Stimulated activated CD4-positive, alpha-beta T cell treated with anti-CD3 and anti-CD28 coated beads, TNF-alpha, amount 100 ng/mL, for 24 hours (primary cell): ENCODE data around the gene PPP1R13B.

ENCODE experiments used
- DNase-seq, 3 experiments: peaks; one replicate each; pipeline ENCODE4 v3.0.0-alpha.2; 2020; ENCODE audit warnings: low read depth in 3 of 3

The PPP1R13B gene

GRCh38 chr14:103880348-103881267 is 33.2 kb upstream of the PPP1R13B start:
- no peak for DNase-seq

- no peak for DNase-seq
These were observed 32.4 kb upstream of the PPP1R13B start for GRCh38 chr14:103879570-103880347.

GRCh38 chr14:103879118-103879569 is 31.8 kb upstream of the PPP1R13B start:
- no peak for DNase-seq

GRCh38 chr14:103878180-103878579 is 30.8 kb upstream of the PPP1R13B start:
- no peak for DNase-seq

- DNase-seq = no peak
These were observed 27.6 kb upstream of the PPP1R13B start for GRCh38 chr14:103875010-103875409.

DNA sequence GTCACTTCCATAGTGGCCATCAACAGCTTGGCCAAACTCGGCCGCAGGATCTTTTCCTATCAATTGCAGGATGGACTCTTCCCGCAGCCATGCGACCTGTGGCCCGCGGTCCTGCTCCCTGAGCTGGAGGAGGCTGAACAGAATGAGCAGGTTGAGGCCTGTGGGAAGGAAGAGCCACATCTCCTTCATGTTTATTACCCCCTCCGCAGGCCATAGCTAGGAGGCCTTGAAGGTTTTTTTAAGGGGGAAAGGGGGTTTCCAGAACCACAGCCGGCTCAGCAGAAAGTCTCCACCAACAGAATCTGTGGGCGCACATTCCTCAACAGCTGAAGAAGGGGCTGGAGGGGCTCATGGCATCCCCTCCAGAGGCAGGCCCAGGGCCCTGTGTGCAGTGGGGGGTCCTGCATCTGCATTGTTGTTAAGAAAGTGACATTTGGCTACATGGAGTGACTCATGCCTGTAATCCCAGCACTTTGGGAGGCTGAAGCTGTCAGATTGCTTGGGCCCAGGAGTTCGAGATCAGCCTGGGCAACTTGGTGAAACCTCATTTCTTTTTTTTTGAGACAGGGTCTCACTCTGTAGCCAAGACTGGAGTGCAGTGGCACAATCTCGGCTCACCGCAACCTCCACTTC is 25.2 kb upstream of the PPP1R13B start:
- no peak for DNase-seq

DNA sequence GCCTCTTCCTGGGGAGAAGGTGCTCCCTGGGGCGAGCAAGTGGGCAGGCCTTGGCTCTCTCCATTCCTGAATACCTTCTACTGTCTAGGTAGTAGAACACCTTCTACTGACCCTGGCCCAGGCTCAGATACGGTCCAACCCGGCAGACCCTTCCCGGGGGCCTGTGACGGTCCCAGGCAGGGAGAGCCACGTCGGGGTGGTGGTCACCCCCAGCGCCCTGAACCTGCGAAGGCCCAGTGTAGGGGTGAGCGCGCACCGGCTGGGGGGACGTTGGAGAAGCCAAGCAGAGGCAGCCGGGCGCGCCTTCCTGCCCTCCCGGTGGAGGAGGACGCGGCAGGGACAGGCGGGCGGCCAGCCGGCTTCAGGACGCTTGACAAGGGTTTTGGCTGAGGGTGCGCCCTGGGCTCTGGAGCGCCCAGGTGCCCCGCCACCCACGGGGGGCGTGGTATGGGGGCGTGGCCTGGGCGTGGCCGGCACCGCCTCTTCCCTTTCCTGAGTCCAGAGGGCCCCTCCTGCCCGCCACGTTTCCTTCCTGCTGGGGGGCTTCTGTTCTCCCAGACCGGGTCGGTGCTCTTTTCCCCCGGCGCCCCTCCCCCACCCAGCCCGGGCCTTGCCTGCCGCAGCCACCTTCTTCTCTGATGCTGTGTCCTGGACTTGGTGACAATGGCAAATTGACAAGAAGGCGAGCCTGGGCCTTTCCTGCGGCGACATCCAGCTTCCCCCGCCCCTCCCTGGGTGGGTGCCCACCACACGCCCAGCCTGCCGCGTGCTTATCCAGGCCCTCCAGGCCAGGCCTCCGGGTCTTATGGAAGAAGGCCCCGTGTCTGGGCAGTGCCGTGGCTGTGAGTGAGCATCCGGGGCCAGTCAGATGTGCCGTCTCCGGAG is 24.5 kb upstream of the PPP1R13B start:
- peak; percentile 34 to 81 (median 62) for DNase-seq

DNA sequence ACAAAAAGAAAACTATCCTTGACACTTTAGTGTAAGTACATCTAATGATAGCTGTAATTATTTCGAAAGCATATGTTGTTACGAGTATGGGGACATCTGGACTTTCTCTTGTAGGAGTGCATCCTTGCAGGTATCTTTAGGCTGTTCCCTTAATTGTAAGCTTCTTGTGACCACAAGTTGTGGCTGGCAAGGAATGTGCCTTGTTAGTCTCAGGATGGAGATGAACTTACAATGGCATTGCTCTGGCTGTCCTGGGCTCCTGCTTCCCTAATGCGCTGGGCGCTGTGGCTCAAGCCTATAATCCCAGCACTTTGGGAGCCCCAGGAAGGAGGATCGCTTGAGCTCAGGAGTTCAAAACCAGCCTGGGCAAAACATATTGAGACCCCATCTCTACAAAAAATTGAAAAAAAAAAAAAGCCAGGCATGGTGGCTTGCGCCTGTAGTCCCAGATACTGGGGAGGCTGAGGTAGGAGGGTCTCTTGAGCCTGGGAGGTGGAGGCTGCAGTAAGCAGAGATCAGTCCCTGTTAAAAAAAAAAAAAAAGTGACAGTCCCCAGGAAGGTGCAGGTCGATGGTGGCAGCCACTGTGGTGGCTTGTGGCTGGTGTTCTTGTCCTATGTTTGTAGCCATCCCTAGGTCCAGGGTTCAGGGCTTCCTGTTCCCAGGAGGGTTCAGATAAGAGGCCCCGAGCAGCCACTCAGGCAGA is 23.7 kb upstream of the PPP1R13B start:
- no peak for DNase-seq

DNA sequence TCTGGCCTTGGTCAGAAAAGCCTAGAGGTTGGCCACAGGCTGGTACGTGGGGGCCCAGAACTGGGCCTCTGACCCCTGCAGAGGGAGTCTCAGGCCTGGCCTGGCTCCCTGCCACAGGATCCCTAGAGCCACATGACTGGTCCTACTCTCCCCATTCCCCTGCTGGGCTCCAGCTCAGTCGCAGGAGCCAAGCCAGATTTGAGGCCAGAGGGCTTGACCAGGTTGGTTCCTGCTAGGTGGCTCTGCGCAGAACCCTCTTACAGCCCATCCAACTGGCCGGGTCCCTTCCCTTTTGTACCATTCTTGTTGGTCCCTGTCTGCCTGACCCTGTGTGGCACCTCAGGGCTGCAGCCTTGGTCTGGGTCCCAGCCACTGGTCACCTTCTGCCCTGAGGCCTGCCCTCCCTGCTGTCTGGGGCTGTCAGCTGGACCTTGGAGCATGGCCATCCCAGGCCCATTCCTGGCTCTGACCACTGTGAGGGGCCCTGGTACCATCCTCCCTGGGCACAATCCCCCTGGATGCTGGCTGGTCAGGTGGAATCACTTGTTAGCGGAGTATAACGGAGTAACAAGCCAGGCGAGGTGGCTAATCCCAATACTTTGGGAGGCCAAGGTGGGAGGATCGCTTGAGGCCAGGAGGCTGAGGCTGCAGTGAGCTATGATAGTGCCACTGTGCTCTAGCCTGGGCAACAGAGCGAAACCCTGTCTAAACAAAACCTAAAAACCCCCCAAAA is 22.9 kb upstream of the PPP1R13B start:
- DNase-seq = no peak

DNA sequence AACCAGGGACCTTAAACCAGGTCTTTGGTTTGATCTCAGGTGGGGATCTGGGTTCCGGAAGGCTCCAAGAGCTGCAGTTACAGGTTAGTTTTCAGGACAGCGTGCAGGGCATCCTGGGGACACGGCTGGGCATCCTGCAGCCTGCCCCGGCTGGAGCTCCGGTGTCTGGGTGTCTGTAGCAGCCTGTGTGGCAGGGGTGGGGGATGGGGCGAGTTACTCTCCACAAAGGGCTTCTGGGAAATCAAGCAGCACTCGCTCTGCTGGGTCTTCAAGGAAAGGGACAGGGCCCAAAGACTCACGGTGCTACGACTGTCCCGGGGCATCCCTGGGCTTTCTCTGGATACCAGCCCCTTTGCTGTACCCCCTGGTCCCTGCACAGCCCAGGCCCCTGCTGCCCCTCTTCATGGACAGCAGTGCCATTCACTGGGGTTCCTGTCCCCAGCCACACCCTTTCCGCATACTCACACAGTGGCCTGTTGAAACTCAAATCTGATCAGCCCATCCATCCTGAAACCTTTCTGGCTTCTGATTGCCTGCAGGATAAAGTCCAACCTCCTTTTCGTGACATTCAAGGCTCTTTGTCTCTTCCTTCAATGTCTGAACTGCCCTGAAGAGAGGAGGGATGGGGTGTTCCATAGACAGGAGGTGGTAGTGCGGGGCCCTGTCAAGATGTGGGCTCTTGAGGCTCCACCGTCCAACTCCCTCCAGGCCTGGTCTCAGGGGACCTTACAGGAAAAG is 22.2 kb upstream of the PPP1R13B start:
- DNase-seq = no peak

GRCh38 chr14:103868242-103868897 is 21.0 kb upstream of the PPP1R13B start:
- DNase-seq = no peak

GRCh38 chr14:103867523-103867953 is 20.2 kb upstream of the PPP1R13B start:
- DNase-seq = no peak

- DNase-seq = no peak
These were observed 19.6 kb upstream of the PPP1R13B start for GRCh38 chr14:103867020-103867419.

DNA sequence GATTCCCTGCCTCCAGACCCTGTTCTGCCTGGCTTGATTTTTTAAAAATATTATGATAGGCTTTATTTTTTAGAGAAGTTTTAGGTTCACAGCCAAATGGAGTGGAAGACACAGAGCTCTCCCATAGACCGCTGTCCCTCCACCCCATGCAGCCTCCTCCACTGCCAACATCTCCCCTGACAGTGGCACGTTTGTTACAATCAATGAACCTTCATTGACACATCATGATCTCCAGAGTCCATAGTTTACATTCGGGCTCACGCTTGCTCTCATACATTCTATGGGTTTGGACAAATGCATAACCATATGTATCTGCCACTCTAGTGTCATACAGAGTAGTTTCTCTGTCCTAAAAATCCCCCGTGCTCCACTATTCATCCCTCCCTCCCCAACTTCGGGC is 15.9 kb upstream of the PPP1R13B start:
- no peak for DNase-seq

GRCh38 chr14:103862393-103862782 is 15.0 kb upstream of the PPP1R13B start:
- DNase-seq = no peak

DNA sequence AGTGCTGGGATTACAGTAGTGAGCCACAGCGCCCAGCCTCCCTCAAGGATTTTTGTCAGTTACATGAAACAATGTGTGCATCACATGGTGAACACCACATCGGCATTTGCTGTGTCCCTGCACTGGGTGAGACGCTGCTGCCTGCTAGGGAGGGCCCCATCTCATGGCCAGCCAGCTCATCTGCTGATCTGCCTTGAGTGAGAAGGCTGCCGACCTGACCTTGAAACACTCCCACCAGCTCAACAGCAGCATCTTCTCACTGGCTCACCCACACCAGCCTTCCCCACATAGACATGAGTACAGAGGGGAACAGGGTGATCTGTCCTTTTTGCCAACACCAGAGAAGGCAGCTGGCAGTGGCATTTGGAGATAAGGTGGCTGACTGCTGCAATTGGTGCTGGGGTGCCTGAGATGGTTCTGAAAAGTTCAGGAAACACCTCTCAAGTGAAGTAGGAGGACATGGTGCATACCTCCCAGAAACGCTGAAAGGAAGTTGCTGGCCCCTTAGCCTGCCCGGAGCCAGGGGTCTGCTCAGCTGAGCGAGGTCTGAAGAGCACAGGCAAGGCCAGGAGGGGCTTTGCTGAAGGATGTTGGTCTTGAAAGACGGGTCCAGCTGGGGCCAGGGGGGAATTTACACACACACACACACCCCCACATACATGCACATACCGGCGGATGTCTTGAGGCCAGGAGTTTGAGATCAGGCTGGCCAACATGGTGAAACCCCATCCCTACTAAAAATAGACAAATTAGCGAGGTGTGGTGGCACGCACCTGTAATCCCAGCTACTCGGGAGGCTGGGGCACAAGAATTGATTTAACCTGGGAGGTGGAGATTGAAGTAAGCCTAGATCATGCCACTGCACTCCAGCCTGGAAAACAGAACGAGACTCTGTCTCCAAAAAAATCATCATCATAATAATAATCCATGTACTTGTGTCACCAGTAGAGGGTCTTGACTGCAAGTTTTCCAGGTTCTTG is 14.3 kb upstream of the PPP1R13B start:
- DNase-seq = no peak

- no peak for DNase-seq
These were observed 12.2 kb upstream of the PPP1R13B start for GRCh38 chr14:103859416-103860202.
